Astrocyte (in vitro differentiated cells and primary cell): ENCODE data around the gene SLC9C1.

Source experiments
- EZH2 ChIP-seq: IDR thresholded peaks from 2 replicates; pipeline ENCODE4 v1.6.1; 2012; ENCODE audit warnings: mild to moderate bottlenecking, low read length, inconsistent platforms; ENCODE audit not compliant: insufficient read depth
- TF ChIP-seq, protein P1 (sequence below): IDR thresholded peaks from 2 replicates; pipeline ENCODE4 v1.5.1; 2011; ENCODE audit warnings: low read depth, mild to moderate bottlenecking, inconsistent platforms, low read length, moderate library complexity; ENCODE audit not compliant: insufficient read depth

DNA sequence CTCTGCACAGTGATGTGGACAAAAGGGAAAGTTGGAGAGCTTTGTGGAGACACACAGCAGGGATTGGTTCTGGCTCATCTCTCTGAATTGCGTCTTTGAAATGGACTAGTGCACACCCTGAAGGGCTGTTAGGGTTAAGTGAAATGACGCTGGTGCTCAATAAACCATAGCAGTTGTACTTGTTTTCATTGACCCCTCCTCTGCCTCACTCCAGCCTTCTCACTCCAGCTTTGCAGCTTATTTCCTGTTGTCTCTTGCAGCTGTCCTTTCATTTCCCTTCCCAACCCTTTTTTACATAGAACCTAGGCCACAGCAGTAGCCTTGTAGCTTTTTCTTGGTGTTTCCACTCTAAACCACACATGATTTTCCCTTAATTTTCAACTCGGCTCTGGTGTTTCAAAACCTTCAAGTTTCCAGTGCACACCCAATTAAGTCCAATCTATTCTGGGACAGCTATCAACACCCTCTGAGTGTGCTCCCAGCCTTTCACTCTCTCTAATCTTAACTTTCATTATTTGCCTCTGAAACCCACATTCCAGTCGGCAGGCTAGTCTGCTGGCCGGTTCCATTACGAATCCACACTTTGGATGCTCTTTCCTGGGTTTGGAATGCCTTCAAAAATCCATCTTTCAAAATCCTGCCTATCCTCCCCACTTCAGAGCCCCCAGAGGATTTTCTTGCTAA is 201.4 kb downstream of the SLC9C1 start:
- TF ChIP-seq, protein P1, sequence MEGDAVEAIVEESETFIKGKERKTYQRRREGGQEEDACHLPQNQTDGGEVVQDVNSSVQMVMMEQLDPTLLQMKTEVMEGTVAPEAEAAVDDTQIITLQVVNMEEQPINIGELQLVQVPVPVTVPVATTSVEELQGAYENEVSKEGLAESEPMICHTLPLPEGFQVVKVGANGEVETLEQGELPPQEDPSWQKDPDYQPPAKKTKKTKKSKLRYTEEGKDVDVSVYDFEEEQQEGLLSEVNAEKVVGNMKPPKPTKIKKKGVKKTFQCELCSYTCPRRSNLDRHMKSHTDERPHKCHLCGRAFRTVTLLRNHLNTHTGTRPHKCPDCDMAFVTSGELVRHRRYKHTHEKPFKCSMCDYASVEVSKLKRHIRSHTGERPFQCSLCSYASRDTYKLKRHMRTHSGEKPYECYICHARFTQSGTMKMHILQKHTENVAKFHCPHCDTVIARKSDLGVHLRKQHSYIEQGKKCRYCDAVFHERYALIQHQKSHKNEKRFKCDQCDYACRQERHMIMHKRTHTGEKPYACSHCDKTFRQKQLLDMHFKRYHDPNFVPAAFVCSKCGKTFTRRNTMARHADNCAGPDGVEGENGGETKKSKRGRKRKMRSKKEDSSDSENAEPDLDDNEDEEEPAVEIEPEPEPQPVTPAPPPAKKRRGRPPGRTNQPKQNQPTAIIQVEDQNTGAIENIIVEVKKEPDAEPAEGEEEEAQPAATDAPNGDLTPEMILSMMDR, result no peak
- no peak for TF ChIP-seq EZH2
